Endometrium (tissue), 2 donors: ENCODE measurements around the gene CFDP1.

Source experiments
- FAIRE-seq: peaks from 2 replicates; lab custom pipeline; 2012; peaks lifted over from hg19 to GRCh38; lab: Jason Lieb, UNC
- donor health status: control.
- donor health status: control.

The CFDP1 gene

GRCh38 chr16:75372236-75372856 lies 61.0 kb downstream of the CFDP1 start:
- FAIRE-seq: no peak

DNA sequence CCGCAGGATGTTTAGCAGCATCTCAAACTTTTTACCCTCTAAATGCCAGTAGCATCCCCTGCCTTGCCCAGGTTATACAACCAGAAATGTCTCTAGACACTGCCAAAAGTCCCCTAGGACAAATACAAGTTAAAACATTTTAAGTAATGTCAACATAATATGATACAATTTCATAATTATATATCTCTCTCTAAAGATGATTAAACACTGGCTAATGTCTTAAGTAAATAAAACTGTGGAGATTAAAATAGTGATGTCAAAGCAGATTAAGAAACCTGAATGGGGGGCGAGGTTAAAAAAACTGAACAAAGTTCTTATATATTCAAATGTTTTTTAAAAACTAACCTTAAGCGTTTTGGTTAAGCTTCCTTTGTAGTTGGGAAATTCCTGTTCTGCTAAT lies 62.1 kb downstream of the CFDP1 start:
- FAIRE-seq: no peak

DNA sequence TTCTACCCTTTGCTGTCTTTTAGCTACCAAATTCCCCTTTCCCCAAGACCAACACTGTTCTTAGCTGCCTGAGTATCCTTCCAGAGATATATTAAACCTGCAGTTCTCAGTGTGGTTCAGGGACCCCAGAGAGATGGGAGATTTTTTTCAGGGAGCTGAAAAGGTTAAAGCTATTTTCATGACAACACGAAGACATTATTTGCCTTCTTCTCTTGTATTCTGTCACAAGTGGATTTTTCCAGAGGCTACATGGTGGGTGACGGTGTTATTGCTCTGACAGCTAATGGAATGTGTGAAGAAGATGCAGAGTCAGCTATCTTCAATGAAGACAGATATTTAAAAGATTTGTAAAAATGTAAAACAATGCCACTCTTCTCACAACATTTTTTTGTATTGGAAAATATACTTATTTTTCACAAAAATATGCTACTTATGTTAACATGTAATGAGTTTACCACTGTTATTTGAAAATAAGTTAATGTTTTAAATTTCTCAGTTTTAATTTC lies 69.0 kb downstream of the CFDP1 start:
- FAIRE-seq: no peak

- no peak for FAIRE-seq
Measured at GRCh38 chr16:75362846-75363245, 70.5 kb downstream of the CFDP1 start.

- FAIRE-seq: no peak
Measured at GRCh38 chr16:75361936-75362335, 71.4 kb downstream of the CFDP1 start.

DNA sequence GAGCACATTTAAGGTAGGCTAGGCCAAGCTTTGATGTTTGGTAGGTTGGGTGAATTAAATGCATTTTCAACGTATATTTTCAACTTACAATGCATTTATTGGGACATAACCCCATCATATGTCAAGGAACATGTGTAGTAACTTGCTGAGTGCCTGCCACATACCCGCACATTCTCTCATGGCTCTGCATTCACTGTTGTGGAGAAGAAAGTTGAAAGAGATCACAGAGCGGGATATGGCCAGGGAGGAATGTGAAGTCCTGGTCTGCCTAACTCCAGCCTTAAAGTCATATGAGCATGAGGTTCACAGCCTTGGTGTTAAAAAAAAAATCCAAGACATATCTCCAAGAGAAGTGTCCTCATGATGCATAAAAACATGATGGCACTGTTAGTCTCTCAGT lies 79.1 kb downstream of the CFDP1 start:
- FAIRE-seq: no peak

DNA sequence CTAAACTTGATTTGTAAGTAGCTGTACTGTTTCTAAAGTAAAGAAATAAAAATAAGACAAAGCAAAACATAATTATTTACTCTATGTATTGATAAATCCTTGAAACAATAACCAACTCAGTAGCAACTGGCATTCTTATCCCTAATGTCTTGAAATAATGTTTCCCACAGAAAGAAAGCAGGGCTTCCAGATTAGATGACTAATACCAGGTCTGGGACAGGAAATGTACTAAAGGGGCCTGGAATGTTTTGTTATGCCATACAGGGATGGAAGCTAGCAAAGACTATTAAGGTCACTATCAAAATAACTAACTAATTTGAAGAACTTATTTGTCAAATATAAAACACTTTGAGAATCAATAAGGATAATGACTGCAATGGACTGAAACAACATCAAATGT lies 82.1 kb downstream of the CFDP1 start:
- FAIRE-seq: no peak

- no peak for FAIRE-seq
Measured at GRCh38 chr16:75345711-75346110, 87.6 kb downstream of the CFDP1 start.

DNA sequence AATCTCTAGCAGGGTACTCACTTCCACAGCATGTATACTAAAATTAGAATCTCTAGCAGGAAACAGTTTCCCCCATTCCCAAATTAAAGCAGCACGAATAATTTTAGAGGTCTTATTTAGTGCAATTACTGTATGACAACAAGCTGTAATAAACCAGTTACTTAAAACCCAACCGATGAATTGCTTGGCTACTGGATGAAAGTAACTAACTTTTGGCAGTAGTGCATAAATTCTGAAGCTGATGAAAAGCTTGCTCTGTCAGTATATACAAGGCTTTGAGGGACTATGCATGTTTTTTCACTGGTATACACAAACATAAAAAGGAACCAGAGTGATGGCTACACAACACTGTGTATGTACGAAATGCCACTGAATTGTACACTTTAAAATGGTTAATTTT lies 89.4 kb downstream of the CFDP1 start:
- no peak for FAIRE-seq

DNA sequence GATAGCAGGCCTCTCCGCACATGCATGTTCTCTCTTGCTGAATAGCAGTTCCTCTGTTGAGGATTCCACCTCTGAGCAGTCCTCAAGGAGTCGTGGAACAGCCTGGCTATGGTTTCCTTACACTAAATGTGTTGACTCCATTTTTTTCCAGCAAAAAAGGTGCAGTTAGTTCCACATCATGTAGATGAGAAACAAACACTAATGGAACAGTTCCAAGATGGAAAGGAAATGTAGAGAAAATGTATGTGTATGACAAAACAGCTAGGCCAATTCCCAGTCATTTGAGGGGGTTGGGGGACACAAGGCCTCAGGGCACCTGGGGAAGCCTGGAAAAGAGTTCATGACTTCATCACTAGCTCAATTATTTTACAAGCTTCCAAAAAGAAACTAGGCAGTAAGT lies 90.0 kb downstream of the CFDP1 start:
- no peak for FAIRE-seq

GRCh38 chr16:75342308-75342811 lies 90.9 kb downstream of the CFDP1 start:
- FAIRE-seq: no peak

- no peak for FAIRE-seq
Measured at GRCh38 chr16:75341564-75342307, 91.6 kb downstream of the CFDP1 start.

DNA sequence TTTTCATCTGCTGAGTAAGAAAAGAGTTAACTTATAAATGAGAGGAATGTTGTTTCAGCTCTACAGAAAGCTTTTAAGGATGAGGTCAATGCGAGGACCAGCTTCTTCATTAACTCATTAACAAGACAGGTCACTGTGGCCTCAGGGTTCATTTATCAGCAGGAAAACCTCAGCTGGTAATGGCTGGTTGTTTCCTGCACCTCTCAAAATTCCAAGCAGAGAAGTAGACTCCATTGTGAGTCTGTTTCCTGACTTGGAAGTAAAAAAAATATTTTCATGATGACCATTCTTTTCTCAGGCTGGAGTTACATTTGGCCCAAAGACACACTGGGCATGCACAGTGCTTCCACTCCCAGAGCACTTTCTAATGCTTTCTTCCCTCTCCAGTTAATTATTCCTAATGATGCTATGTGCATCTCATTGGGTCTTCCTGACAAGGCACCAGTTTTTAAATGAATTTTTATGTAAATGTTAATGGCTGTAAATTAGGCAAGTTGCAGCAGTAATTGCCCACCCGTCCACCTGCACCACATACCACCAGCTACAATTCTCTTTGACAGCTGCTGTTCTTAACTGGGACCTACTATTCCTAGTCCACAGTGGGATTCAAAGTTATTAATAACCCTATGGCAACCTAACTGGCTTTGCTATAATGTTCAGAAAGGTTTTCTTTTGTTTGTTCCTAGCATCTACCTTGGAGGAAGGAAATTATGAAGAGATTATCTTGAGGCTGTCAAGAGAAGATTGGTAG lies 92.4 kb downstream of the CFDP1 start:
- peak; percentile 35 for FAIRE-seq

DNA sequence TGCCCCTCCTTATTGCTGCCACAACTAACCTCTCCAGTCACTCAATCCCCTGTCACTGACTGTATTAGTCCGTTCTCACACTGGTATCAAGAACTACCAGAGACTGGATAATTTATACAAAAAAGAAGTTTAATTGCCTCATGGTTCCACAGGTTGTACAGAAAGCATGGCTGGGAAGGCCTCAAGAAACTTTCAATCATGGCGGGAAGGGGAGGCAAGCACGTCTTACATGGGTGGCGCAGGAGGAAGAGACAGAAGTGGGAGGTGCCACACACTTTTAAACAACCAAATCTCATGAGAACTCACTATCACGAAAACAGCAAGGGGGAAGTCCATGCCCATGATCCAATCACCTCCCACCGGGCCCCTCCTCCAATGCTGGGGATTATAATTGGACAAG lies 95.9 kb downstream of the CFDP1 start:
- no peak for FAIRE-seq

GRCh38 chr16:75336521-75336920 lies 96.8 kb downstream of the CFDP1 start:
- FAIRE-seq: no peak

GRCh38 chr16:75333721-75334163 lies 99.6 kb downstream of the CFDP1 start:
- FAIRE-seq: no peak

DNA sequence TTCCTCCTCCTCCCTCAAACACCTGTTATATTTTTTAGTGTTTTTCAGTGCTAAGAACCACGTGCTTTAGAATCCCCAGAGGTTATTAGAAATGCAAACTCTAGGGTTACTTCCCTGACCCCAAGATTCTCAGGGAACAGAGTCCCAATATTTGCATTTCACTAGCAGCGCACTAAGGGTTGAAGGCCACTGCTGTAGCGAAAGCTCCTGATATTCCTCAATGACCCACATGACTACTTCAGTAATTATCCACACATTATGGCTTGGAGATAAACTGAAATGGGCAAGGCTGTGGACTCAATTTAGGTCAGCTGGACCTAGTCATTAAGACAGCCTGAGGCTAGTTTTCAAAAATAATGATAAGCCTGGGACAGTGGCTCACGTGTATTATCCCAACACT lies 103.4 kb downstream of the CFDP1 start:
- no peak for FAIRE-seq

DNA sequence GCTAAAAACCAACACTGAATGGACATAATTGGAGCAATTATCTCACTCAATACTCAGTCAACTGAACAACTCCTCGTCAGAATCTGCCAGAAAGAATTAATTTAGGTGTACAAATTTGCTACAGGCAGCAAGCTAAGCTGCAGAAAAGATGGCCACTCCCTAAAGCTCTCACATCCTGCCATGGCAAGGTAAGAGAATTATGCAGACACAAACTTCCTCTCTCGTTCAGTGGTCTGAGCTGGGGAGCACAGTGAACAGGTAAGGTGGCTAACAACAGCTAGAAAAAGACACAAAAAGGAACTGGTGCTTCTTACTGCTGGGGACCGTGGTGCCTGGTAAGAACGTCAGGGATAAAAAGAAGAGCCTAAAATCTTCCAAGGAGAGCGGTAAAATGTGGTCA lies 107.0 kb downstream of the CFDP1 start:
- FAIRE-seq: no peak

- FAIRE-seq: no peak
Measured at GRCh38 chr16:75323933-75324332, 109.4 kb downstream of the CFDP1 start.

- FAIRE-seq: no peak
Measured at GRCh38 chr16:75323198-75323597, 110.1 kb downstream of the CFDP1 start.

DNA sequence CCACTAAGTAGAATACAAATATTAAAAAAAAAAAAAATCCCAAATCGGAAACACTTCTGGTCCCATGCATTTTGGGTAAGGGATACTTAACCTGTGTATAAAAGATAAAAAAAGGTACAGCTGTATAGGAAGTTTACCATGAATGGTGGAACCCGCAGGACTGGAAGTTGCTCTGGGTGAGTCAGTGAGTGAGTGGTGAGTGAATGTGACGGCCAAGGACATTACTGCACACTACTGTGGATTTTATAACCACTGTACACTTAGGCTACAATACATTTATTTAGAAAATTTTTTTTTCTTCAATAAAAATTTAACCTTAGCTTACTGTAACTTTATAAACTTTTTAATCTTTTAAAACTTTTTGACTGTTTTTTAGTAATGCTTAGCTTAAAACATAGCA lies 110.6 kb downstream of the CFDP1 start:
- FAIRE-seq: no peak

GRCh38 chr16:75320435-75320834 lies 112.9 kb downstream of the CFDP1 start:
- no peak for FAIRE-seq
